DND-41 (cell line): ENCODE measurements around the gene GPR42.

ENCODE experiments used
- ATAC-seq: fragments of 200-7000 bp; cut with Tn5 transposase; 3 replicates; pipeline ENCODE4 v1.9.1; 2021; ENCODE audit warnings: low read depth; ENCODE audit not compliant: insufficient read depth
- DNase-seq: peaks from one replicate; pipeline ENCODE4 v3.0.0-alpha.2; 2020
- H2AFZ ChIP-seq: 2 replicates; pipeline ENCODE4 v1.6.0; 2012; ENCODE audit warnings: low read depth, low read length
- H3K27ac ChIP-seq: 2 replicates; pipeline ENCODE4 v1.5.1; 2012; ENCODE audit warnings: low read length, inconsistent platforms
- H3K27me3 ChIP-seq: fragments of 200-600 bp; sonication (generic); 2 replicates; pipeline ENCODE4 v1.6.0; 2012; ENCODE audit warnings: low read length, mild to moderate bottlenecking, inconsistent platforms; ENCODE audit not compliant: insufficient read depth, poor library complexity
- H3K36me3 ChIP-seq: 2 replicates; pipeline ENCODE4 v1.5.1; 2012; ENCODE audit warnings: low read length, inconsistent platforms; ENCODE audit not compliant: insufficient read depth
- H3K4me1 ChIP-seq: 2 replicates; pipeline ENCODE4 v1.5.1; 2012; ENCODE audit warnings: mild to moderate bottlenecking, low read length; ENCODE audit not compliant: insufficient read depth
- H3K4me2 ChIP-seq: 2 replicates; pipeline ENCODE4 v1.6.0; 2012; ENCODE audit warnings: mild to moderate bottlenecking, moderate library complexity, low read length, inconsistent platforms; ENCODE audit not compliant: insufficient read depth
- H3K4me3 ChIP-seq, 2 experiments: fragments of 200-600 bp in 1 of 2; shearing (Covaris generic) in 1 of 2; 2 replicates each; pipeline ENCODE4 v1.5.1; 2012 to 2016; ENCODE audit warnings: inconsistent platforms in 2 of 2, low read length in 2 of 2, mild to moderate bottlenecking in 2 of 2, low read depth in 1 of 2, moderate library complexity in 1 of 2
- H3K79me2 ChIP-seq: 2 replicates; pipeline ENCODE4 v1.6.0; 2012; ENCODE audit warnings: low read length, inconsistent platforms; ENCODE audit not compliant: insufficient read depth
- H3K9ac ChIP-seq: 2 replicates; pipeline ENCODE4 v1.6.0; 2012; ENCODE audit warnings: low read depth, mild to moderate bottlenecking, inconsistent platforms, low read length, moderate library complexity
- H3K9me3 ChIP-seq: 2 replicates; pipeline ENCODE4 v1.5.1; 2012; ENCODE audit warnings: low read length, moderate library complexity, mild to moderate bottlenecking, inconsistent platforms; ENCODE audit not compliant: insufficient read depth, severe bottlenecking
- H4K20me1 ChIP-seq: 2 replicates; pipeline ENCODE4 v1.6.0; 2012; ENCODE audit warnings: low read length; ENCODE audit not compliant: insufficient read depth
- EZH2 ChIP-seq: IDR thresholded peaks from 3 replicates; pipeline ENCODE4 v1.6.1; 2012; ENCODE audit warnings: borderline replicate concordance, low read depth, mild to moderate bottlenecking, moderate library complexity, low read length, inconsistent platforms; ENCODE audit not compliant: severe bottlenecking
- TF ChIP-seq, protein P1 (sequence below): IDR thresholded peaks from 2 replicates; pipeline ENCODE4 v1.5.1; 2012; ENCODE audit warnings: borderline replicate concordance, low read length, moderate library complexity, mild to moderate bottlenecking; ENCODE audit not compliant: poor library complexity, severe bottlenecking; ENCODE audit errors: extremely low read depth

The GPR42 gene

DNA sequence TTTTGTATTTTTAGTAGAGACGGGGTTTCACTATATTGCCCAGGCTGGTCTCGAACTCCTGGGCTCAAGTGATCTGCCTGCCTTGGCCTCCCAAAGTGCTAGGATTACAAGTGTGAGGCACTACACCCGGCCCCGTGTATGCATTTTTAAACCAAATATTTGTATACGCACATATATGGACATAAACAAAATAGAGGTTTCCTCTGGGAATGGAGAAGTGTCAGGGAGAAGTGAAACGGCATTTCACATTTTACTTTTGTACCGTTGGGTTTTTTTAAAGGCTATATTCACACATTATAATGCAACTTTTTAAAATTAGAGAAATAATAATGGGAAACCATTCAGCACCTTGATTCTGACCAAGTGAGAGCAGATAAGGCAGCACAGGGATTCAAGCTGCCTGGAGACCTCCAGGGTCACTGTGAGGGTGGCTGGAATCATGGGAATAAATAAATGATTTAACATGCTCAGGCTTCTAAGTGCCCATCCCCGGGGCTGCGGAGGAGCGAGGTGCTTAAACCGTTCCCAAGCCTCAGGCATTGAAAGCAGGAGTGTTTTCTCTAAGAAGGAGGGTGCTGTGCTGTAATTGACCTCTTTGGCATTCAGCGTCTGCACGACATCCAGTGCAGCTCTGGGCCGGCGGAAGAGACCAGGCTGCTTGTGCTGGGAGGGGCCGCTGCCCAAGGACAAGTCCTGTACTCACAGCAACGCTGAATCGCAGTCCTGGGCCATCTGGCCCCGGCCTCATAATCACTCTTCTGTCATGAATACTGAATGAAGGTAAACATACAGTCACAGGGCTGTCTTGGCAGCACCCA is 24.7 kb downstream of the GPR42 start:
- Histone ChIP-seq H3K9me3 (no peaks in the 10 kb centered on the region), H4K20me1 (no peaks in the 10 kb centered on the region), H3K9ac (no peak overlapping the region), H3K36me3 (no peaks in the 10 kb centered on the region), H2AFZ (no peak overlapping the region), H3K27ac (no peak overlapping the region), H3K4me3 (no peak overlapping the region), H3K4me1 (no peaks in the 10 kb centered on the region), H3K4me2 (no peak overlapping the region), H3K79me2 (no peaks in the 10 kb centered on the region), H3K27me3 (peaks cover 3% of the 10 kb centered on the region)
- ATAC-seq (no peak), DNase-seq (no peak)
- TF ChIP-seq, protein P1, sequence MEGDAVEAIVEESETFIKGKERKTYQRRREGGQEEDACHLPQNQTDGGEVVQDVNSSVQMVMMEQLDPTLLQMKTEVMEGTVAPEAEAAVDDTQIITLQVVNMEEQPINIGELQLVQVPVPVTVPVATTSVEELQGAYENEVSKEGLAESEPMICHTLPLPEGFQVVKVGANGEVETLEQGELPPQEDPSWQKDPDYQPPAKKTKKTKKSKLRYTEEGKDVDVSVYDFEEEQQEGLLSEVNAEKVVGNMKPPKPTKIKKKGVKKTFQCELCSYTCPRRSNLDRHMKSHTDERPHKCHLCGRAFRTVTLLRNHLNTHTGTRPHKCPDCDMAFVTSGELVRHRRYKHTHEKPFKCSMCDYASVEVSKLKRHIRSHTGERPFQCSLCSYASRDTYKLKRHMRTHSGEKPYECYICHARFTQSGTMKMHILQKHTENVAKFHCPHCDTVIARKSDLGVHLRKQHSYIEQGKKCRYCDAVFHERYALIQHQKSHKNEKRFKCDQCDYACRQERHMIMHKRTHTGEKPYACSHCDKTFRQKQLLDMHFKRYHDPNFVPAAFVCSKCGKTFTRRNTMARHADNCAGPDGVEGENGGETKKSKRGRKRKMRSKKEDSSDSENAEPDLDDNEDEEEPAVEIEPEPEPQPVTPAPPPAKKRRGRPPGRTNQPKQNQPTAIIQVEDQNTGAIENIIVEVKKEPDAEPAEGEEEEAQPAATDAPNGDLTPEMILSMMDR: no peak
- no peak for TF ChIP-seq EZH2

DNA sequence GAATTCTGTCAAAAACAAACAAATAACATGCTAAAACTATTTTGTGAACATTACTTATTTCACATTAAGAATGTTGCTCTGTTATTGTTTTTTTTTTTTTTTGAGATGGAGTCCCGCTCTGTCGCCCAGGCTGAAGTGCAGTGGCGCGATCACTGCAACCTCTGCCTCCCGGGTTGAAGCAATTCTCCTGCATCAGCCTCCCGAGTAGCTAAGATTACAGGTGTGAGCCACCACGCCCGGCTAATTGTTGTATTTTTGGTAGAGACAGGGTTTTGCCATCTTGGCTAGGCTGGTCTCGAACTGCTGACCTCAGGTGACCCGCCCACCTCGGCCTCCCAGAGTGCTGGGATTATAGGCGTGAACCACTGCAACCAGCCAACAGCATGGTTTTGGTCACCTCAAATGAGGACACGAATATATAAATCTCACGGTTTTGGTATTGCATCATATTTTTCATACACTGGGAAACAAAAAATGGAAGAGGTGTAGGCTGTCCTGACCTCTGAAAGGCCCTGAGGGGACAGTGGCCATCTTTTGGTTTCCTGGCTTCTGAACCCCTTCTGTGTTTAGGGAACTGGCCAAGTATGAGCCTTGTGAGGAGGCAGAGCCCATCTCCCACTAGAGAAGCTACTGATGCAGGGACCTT is 25.5 kb downstream of the GPR42 start:
- no peaks in the 10 kb centered on the region for H4K20me1 ChIP-seq
- H3K9ac ChIP-seq: no peak overlapping the region
- no peaks in the 10 kb centered on the region for H3K79me2 ChIP-seq
- H3K4me2 ChIP-seq: no peak overlapping the region
- DNase-seq (no peak), ATAC-seq (no peak)
- no peaks in the 10 kb centered on the region for H3K4me1 ChIP-seq
- no peaks in the 10 kb centered on the region for H3K36me3 ChIP-seq
- H3K9me3 ChIP-seq: no peaks in the 10 kb centered on the region
- peaks cover 3% of the 10 kb centered on the region for H3K27me3 ChIP-seq
- no peak overlapping the region for H2AFZ ChIP-seq
- no peak overlapping the region for H3K27ac ChIP-seq
- no peak for TF ChIP-seq EZH2
- TF ChIP-seq, protein P1: no peak
- H3K4me3 ChIP-seq: no peak overlapping the region

DNA sequence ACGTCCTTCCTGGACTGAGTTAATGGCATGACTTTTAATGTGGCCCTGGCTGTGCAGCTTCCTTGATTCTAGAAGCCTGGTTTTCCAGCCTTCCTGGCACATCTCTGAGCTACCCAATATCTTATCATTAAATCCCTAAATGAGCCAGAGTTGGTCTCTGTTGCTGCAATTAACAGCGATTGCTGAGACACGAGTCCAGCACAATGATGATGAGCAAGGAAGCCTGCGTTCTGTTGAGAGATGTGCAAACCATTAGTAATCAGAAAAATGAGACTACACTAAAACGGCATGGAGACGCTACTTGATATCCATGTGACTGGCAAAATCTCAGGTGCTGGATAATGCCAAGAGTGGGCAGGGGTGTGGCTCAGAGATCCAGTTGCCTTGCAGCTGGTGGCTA is 26.2 kb downstream of the GPR42 start:
- H3K4me3 ChIP-seq: no peak overlapping the region
- H3K9me3 ChIP-seq: no peaks in the 10 kb centered on the region
- H3K27me3 ChIP-seq: peaks cover 3% of the 10 kb centered on the region
- no peaks in the 10 kb centered on the region for H4K20me1 ChIP-seq
- H2AFZ ChIP-seq: no peak overlapping the region
- H3K9ac ChIP-seq: no peak overlapping the region
- TF ChIP-seq, protein P1: no peak
- TF ChIP-seq EZH2: no peak
- DNase-seq (no peak), ATAC-seq (no peak)
- no peak overlapping the region for H3K4me2 ChIP-seq
- H3K79me2 ChIP-seq: no peaks in the 10 kb centered on the region
- H3K4me1 ChIP-seq: no peaks in the 10 kb centered on the region
- H3K36me3 ChIP-seq: no peaks in the 10 kb centered on the region
- no peak overlapping the region for H3K27ac ChIP-seq
